Pulmonary artery endothelial cell (primary cell): ENCODE data around the gene LRRC8E. TPM values are rescaled to one million over a fixed set of nuclear protein-coding genes. Genes with fewer than 3 reads are reported as not detected.

ENCODE experiments used
- DNase-seq: peaks from one replicate; pipeline ENCODE4 v3.0.0-alpha.2; 2011; ENCODE audit warnings: low read depth, low spot score
- total RNA-seq: library from RNA; depleted of rRNA; stranded (reverse); fragments of >200 nt; gene quantifications from 2 replicates; pipeline ENCODE4 v1.2.3, GENCODE V29; 2014

The LRRC8E gene
- total RNA-seq, 1 donor from 2014 or later: 2.0 TPM

GRCh38 chr19:7918615-7919421, 30.5 kb downstream of the LRRC8E start:
- DNase-seq: no peak

- DNase-seq: peak; percentile 71
These were observed 31.6 kb downstream of the LRRC8E start, which contains the start of gene SNAPC2 for GRCh38 chr19:7919610-7920518. SNAPC2 (plus strand) TSS chr19:7920338; CDS start chr19:7920367, 29 bp downstream.

- peak; percentile 91 for DNase-seq
These were observed 32.4 kb downstream of the LRRC8E start for GRCh38 chr19:7920519-7921301.

- DNase-seq: no peak
These were observed 33.1 kb downstream of the LRRC8E start for GRCh38 chr19:7921302-7921966.

- no peak for DNase-seq
These were observed 33.9 kb downstream of the LRRC8E start for GRCh38 chr19:7921967-7922835.

GRCh38 chr19:7922836-7923195, 34.5 kb downstream of the LRRC8E start:
- no peak for DNase-seq

- no peak for DNase-seq
These were observed 35.2 kb downstream of the LRRC8E start for GRCh38 chr19:7923295-7924191.

GRCh38 chr19:7924241-7924640, 35.9 kb downstream of the LRRC8E start:
- DNase-seq: no peak

GRCh38 chr19:7924651-7925170, 36.4 kb downstream of the LRRC8E start:
- DNase-seq: no peak

- no peak for DNase-seq
These were observed 37.0 kb downstream of the LRRC8E start for GRCh38 chr19:7925171-7925851.

GRCh38 chr19:7926021-7926726, 37.9 kb downstream of the LRRC8E start, which contains the start of gene CTXN1:
CTXN1 (minus strand) TSS chr19:7926135; CDS start chr19:7925538, 597 bp downstream.
- DNase-seq: no peak

GRCh38 chr19:7926727-7927604, 38.7 kb downstream of the LRRC8E start:
- no peak for DNase-seq

- no peak for DNase-seq
These were observed 39.5 kb downstream of the LRRC8E start for GRCh38 chr19:7927605-7928333.

GRCh38 chr19:7928334-7928706, 40.0 kb downstream of the LRRC8E start:
- DNase-seq: no peak
